HepG2 (cell line): ENCODE results near the gene CCDC50.

Experiments
- ATF7-NPFF ChIP-seq: sonication (generic); formaldehyde crosslinking; IDR thresholded peaks from 2 replicates; pipeline ENCODE4 v1.8.1; 2023; ENCODE audit warnings: mild to moderate bottlenecking, low read depth, missing genetic modification reagents, moderate library complexity
- BATF2 ChIP-seq: sonication (generic); formaldehyde crosslinking; IDR thresholded peaks from 2 replicates; pipeline ENCODE4 v1.8.0; 2022; ENCODE audit warnings: mild to moderate bottlenecking, missing genetic modification reagents, moderate library complexity
- CTCF ChIP-seq: sonication (generic); formaldehyde crosslinking; IDR thresholded peaks from 2 replicates; pipeline ENCODE4 v1.5.0; 2020; ENCODE audit warnings: mild to moderate bottlenecking, missing genetic modification reagents, moderate library complexity
- PRDM15 ChIP-seq: sonication (generic); formaldehyde crosslinking; IDR thresholded peaks from 2 replicates; pipeline ENCODE4 v1.4.0; 2020; ENCODE audit warnings: missing genetic modification reagents
- REST ChIP-seq, 2 experiments: IDR thresholded peaks; 2 replicates each; pipeline ENCODE4 v1.6.1; 2011 to 2012; ENCODE audit warnings: low read length in 2 of 2, borderline replicate concordance in 1 of 2, low read depth in 1 of 2, mild to moderate bottlenecking in 1 of 2, moderate library complexity in 1 of 2
- THYN1 ChIP-seq: sonication (generic); formaldehyde crosslinking; IDR thresholded peaks from 2 replicates; pipeline ENCODE4 v1.8.1; 2023; ENCODE audit warnings: low read depth, mild to moderate bottlenecking, moderate library complexity, missing genetic modification reagents, borderline replicate concordance
- ZNF777 ChIP-seq: sonication (generic); formaldehyde crosslinking; IDR thresholded peaks from 2 replicates; pipeline ENCODE4 v1.4.0; 2020; ENCODE audit warnings: missing genetic modification reagents

- TF ChIP-seq THYN1 (CRISPR knock-in tag) (no peak), PRDM15 (CRISPR knock-in tag) (no peak), ZNF777 (CRISPR knock-in tag) (no peak), CTCF (CRISPR knock-in tag) (no peak), BATF2 (CRISPR knock-in tag) (no peak), ATF7-NPFF (CRISPR knock-in tag) (no peak), REST (IDR thresholded peaks at IDR 0.05; ENCODE audit: borderline replicate concordance in 1 of 2, low read depth in 1 of 2, low read length in 2 of 2) (no peak)
Measured at GRCh38 chr3:191330530-191331048, 1.4 kb downstream of the CCDC50 start.
